GM23338 (cell line): ENCODE measurements around the gene GCC1. TPM values are rescaled to one million over a fixed set of nuclear protein-coding genes. Genes with fewer than 3 reads are reported as not detected.

Experiments
- ATAC-seq: fragments of 200-7000 bp; cut with Tn5 transposase; 3 replicates; pipeline ENCODE4 v1.9.1; 2020
- DNase-seq: peaks from one replicate; pipeline ENCODE4 v3.0.0-alpha.2; 2015; ENCODE audit warnings: low spot score
- H2AFZ ChIP-seq: fragments of 200-600 bp; sonication (generic); 2 replicates; pipeline ENCODE4 v1.8.0; 2016; ENCODE audit warnings: antibody characterized with exemption, mild to moderate bottlenecking, moderate library complexity
- H3F3A ChIP-seq: fragments of 200-600 bp; sonication (generic); replicated peaks from 2 replicates; pipeline ENCODE4 v1.8.0; 2017; ENCODE audit warnings: antibody characterized with exemption, mixed run types, low read depth
- H3K27ac ChIP-seq: fragments of 200-600 bp; sonication (generic); 2 replicates; pipeline ENCODE4 v1.6.1; 2016; ENCODE audit warnings: low read depth
- H3K27me3 ChIP-seq: fragments of 200-600 bp; sonication (generic); 2 replicates; pipeline ENCODE4 v1.8.0; 2016; ENCODE audit warnings: mild to moderate bottlenecking, mixed run types, moderate library complexity; ENCODE audit not compliant: insufficient read depth
- H3K36me3 ChIP-seq: fragments of 200-600 bp; sonication (generic); 2 replicates; pipeline ENCODE4 v1.8.0; 2016; ENCODE audit warnings: mild to moderate bottlenecking; ENCODE audit not compliant: insufficient read depth
- H3K4me1 ChIP-seq: fragments of 200-600 bp; sonication (generic); 2 replicates; pipeline ENCODE4 v1.8.0; 2016; ENCODE audit warnings: mild to moderate bottlenecking, moderate library complexity; ENCODE audit not compliant: insufficient read depth
- H3K4me2 ChIP-seq: fragments of 200-600 bp; sonication (generic); 2 replicates; pipeline ENCODE4 v1.7.1; 2017; ENCODE audit warnings: mixed run types
- H3K4me3 ChIP-seq: fragments of 200-600 bp; sonication (generic); 2 replicates; pipeline ENCODE4 v1.6.1; 2016; ENCODE audit warnings: mixed run types
- H3K79me2 ChIP-seq: fragments of 200-600 bp; sonication (generic); replicated peaks from 2 replicates; pipeline ENCODE4 v1.8.0; 2017; ENCODE audit warnings: mild to moderate bottlenecking; ENCODE audit not compliant: insufficient read depth
- H3K9me2 ChIP-seq: fragments of 200-600 bp; sonication (generic); 2 replicates; pipeline ENCODE4 v1.8.0; 2017; ENCODE audit not compliant: insufficient read depth
- H4K20me1 ChIP-seq: fragments of 200-600 bp; sonication (generic); replicated peaks from 2 replicates; pipeline ENCODE4 v1.8.0; 2017; ENCODE audit warnings: mild to moderate bottlenecking; ENCODE audit not compliant: insufficient read depth
- H3K27ac Mint-ChIP-seq: 2 replicates; pipeline ENCODE4 v1.8.0; 2020; ENCODE audit warnings: inconsistent platforms, mild to moderate bottlenecking, moderate library complexity, mixed read lengths
- H3K27me3 Mint-ChIP-seq: 3 replicates; pipeline ENCODE4 v1.8.0; 2022; ENCODE audit warnings: low read depth, mild to moderate bottlenecking, moderate library complexity, mixed read lengths, inconsistent platforms; ENCODE audit not compliant: insufficient read depth, poor library complexity
- H3K36me3 Mint-ChIP-seq: 3 replicates; pipeline ENCODE4 v1.8.0; 2021; ENCODE audit warnings: low read depth, mild to moderate bottlenecking, inconsistent platforms, moderate library complexity, mixed read lengths
- H3K4me1 Mint-ChIP-seq: 3 replicates; pipeline ENCODE4 v1.8.0; 2020; ENCODE audit warnings: mild to moderate bottlenecking, inconsistent platforms, mixed read lengths
- H3K4me3 Mint-ChIP-seq: 3 replicates; pipeline ENCODE4 v1.8.0; 2021; ENCODE audit warnings: moderate library complexity, mild to moderate bottlenecking, inconsistent platforms, mixed read lengths
- H3K9me3 Mint-ChIP-seq: 3 replicates; pipeline ENCODE4 v1.8.0; 2020; ENCODE audit warnings: moderate library complexity, mild to moderate bottlenecking, inconsistent platforms, mixed read lengths
- CTCF ChIP-seq, 2 experiments: fragments of 200-600 bp in 1 of 2; sonication (generic) in 1 of 2; conservative IDR thresholded peaks; 2 replicates each; pipeline versions ENCODE4 v1.5.1 to v1.6.1; 2016 to 2017; ENCODE audit warnings: antibody characterized with exemption in 2 of 2, low read depth in 2 of 2, mild to moderate bottlenecking in 2 of 2, moderate library complexity in 1 of 2
- ETS1 ChIP-seq: IDR thresholded peaks from 2 replicates; pipeline ENCODE4 v1.6.1; 2016; ENCODE audit warnings: antibody characterized with exemption
- EZH2 ChIP-seq: fragments of 200-600 bp; sonication (generic); IDR thresholded peaks from one replicate; pipeline ENCODE4 v1.8.0; 2017; ENCODE audit warnings: antibody characterized with exemption, mild to moderate bottlenecking, low read depth; ENCODE audit not compliant: unreplicated experiment
- JUNB ChIP-seq: IDR thresholded peaks from one replicate; pipeline ENCODE4 v1.6.1; 2016; ENCODE audit warnings: antibody characterized with exemption; ENCODE audit not compliant: unreplicated experiment
- NANOG ChIP-seq: IDR thresholded peaks from 2 replicates; pipeline ENCODE4 v1.6.1; 2016; ENCODE audit warnings: antibody characterized with exemption, borderline replicate concordance
- POLR2AphosphoS5 ChIP-seq: IDR thresholded peaks from 2 replicates; pipeline ENCODE4 v1.6.1; 2016; ENCODE audit warnings: antibody characterized with exemption, low read depth
- STAT1 ChIP-seq: IDR thresholded peaks from one replicate; pipeline ENCODE4 v1.6.1; 2016; ENCODE audit warnings: antibody characterized with exemption; ENCODE audit not compliant: unreplicated experiment
- ZNF114 ChIP-seq: fragments of 250-450 bp; sonication (Bioruptor Pico); IDR thresholded peaks from 2 replicates; pipeline ENCODE4 v1.5.0; 2020; ENCODE audit warnings: mild to moderate bottlenecking, moderate library complexity
- ZNF331 ChIP-seq: fragments of 250-450 bp; sonication (Bioruptor Pico); IDR thresholded peaks from 2 replicates; pipeline ENCODE4 v1.5.0; 2020; ENCODE audit warnings: low read depth, mild to moderate bottlenecking, moderate library complexity
- polyA plus RNA-seq: library from polyadenylated mRNA; unstranded; fragments of >200 nt; fragmentation: Nextera tagmentation; extraction: Ambion mirVana; gene quantifications from 2 replicates; pipeline ENCODE4 v1.2.1, GENCODE V29; 2016
- total RNA-seq: library from RNA; depleted of rRNA; stranded (reverse); fragments of >200 nt; shearing (Covaris generic); gene quantifications from 2 replicates; pipeline ENCODE4 v1.2.3, GENCODE V29; 2014
- TF ChIP-seq, protein P1 (sequence below): IDR thresholded peaks from one replicate; pipeline ENCODE4 v1.6.1; 2018; ENCODE audit warnings: antibody characterized with exemption; ENCODE audit not compliant: unreplicated experiment
- TF ChIP-seq, protein P2 (sequence below): fragments of 250-450 bp; sonication (Bioruptor Pico); IDR thresholded peaks from 2 replicates; pipeline ENCODE4 v1.5.0; 2020; ENCODE audit warnings: mild to moderate bottlenecking, moderate library complexity

GCC1 gene
- total and polyA plus RNA-seq, 2 experiments from 2014 or later, result 3.2 to 17.6 TPM

DNA sequence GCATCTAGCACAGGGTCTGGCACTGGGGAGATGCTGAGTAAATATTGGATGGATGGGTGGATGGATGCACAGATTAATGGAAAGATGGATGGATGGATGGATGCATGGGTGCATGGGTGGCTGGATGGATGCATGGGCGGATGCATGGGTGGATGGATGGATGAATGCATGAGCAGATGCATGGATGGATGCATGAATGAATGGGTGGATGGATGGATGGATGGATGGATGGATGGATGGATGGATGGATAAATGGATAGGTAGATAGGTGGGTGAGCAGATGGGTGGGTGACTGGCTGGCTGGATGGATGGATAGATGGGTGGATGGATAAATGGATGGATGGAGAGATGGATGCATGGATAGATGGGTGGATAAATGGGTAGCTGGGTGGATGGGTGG lies 26.9 kb upstream of the GCC1 start (continued):
- TF ChIP-seq, protein P1, sequence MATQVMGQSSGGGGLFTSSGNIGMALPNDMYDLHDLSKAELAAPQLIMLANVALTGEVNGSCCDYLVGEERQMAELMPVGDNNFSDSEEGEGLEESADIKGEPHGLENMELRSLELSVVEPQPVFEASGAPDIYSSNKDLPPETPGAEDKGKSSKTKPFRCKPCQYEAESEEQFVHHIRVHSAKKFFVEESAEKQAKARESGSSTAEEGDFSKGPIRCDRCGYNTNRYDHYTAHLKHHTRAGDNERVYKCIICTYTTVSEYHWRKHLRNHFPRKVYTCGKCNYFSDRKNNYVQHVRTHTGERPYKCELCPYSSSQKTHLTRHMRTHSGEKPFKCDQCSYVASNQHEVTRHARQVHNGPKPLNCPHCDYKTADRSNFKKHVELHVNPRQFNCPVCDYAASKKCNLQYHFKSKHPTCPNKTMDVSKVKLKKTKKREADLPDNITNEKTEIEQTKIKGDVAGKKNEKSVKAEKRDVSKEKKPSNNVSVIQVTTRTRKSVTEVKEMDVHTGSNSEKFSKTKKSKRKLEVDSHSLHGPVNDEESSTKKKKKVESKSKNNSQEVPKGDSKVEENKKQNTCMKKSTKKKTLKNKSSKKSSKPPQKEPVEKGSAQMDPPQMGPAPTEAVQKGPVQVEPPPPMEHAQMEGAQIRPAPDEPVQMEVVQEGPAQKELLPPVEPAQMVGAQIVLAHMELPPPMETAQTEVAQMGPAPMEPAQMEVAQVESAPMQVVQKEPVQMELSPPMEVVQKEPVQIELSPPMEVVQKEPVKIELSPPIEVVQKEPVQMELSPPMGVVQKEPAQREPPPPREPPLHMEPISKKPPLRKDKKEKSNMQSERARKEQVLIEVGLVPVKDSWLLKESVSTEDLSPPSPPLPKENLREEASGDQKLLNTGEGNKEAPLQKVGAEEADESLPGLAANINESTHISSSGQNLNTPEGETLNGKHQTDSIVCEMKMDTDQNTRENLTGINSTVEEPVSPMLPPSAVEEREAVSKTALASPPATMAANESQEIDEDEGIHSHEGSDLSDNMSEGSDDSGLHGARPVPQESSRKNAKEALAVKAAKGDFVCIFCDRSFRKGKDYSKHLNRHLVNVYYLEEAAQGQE, result no peak
- TF ChIP-seq ZNF331 (CRISPR knock-in tag), result no peak
- no peak for TF ChIP-seq POLR2AphosphoS5
- TF ChIP-seq ZNF114 (CRISPR knock-in tag), result no peak
- no peak for TF ChIP-seq ETS1

- no peak for ATAC-seq
- H3K4me3 Mint-ChIP-seq, result no peak overlapping the region
Observed at GRCh38 chr7:127609297-127609696, 23.9 kb upstream of the GCC1 start.

More at GRCh38 chr7:127609297-127609696, 23.9 kb upstream of the GCC1 start:
- Mint-ChIP-seq H3K36me3 (peaks cover 6% of the 10 kb centered on the region), H3K27me3 (peaks cover 5% of the 10 kb centered on the region), H3K4me1 (no peaks in the 10 kb centered on the region; the same call in 2 of the 3 replicates), H3K9me3 (peaks cover 21% of the 10 kb centered on the region), H3K27ac (no peak overlapping the region)
- Histone ChIP-seq H3K79me2 (no peaks in the 10 kb centered on the region), H3K4me3 (no peak overlapping the region), H3K27ac (no peak overlapping the region), H3K4me1 (no peaks in the 10 kb centered on the region), H3K4me2 (no peak overlapping the region), H3K36me3 (no peaks in the 10 kb centered on the region), H3K27me3 (no peaks in the 10 kb centered on the region), H3K9me2 (peaks cover 8% of the 10 kb centered on the region; the same call in 1 of the 2 replicates), H4K20me1 (no peaks in the 10 kb centered on the region), H2AFZ (no peak overlapping the region), H3F3A (no peaks in the 10 kb centered on the region)
- TF ChIP-seq ETS1 (no peak), NANOG (no peak), EZH2 (no peak), JUNB (no peak), ZNF114 (CRISPR knock-in tag) (no peak), CTCF (conservative IDR thresholded peaks at IDR 0.05; ENCODE audit: low read depth in 2 of 2) (no peak), STAT1 (no peak)
- TF ChIP-seq, protein P2, sequence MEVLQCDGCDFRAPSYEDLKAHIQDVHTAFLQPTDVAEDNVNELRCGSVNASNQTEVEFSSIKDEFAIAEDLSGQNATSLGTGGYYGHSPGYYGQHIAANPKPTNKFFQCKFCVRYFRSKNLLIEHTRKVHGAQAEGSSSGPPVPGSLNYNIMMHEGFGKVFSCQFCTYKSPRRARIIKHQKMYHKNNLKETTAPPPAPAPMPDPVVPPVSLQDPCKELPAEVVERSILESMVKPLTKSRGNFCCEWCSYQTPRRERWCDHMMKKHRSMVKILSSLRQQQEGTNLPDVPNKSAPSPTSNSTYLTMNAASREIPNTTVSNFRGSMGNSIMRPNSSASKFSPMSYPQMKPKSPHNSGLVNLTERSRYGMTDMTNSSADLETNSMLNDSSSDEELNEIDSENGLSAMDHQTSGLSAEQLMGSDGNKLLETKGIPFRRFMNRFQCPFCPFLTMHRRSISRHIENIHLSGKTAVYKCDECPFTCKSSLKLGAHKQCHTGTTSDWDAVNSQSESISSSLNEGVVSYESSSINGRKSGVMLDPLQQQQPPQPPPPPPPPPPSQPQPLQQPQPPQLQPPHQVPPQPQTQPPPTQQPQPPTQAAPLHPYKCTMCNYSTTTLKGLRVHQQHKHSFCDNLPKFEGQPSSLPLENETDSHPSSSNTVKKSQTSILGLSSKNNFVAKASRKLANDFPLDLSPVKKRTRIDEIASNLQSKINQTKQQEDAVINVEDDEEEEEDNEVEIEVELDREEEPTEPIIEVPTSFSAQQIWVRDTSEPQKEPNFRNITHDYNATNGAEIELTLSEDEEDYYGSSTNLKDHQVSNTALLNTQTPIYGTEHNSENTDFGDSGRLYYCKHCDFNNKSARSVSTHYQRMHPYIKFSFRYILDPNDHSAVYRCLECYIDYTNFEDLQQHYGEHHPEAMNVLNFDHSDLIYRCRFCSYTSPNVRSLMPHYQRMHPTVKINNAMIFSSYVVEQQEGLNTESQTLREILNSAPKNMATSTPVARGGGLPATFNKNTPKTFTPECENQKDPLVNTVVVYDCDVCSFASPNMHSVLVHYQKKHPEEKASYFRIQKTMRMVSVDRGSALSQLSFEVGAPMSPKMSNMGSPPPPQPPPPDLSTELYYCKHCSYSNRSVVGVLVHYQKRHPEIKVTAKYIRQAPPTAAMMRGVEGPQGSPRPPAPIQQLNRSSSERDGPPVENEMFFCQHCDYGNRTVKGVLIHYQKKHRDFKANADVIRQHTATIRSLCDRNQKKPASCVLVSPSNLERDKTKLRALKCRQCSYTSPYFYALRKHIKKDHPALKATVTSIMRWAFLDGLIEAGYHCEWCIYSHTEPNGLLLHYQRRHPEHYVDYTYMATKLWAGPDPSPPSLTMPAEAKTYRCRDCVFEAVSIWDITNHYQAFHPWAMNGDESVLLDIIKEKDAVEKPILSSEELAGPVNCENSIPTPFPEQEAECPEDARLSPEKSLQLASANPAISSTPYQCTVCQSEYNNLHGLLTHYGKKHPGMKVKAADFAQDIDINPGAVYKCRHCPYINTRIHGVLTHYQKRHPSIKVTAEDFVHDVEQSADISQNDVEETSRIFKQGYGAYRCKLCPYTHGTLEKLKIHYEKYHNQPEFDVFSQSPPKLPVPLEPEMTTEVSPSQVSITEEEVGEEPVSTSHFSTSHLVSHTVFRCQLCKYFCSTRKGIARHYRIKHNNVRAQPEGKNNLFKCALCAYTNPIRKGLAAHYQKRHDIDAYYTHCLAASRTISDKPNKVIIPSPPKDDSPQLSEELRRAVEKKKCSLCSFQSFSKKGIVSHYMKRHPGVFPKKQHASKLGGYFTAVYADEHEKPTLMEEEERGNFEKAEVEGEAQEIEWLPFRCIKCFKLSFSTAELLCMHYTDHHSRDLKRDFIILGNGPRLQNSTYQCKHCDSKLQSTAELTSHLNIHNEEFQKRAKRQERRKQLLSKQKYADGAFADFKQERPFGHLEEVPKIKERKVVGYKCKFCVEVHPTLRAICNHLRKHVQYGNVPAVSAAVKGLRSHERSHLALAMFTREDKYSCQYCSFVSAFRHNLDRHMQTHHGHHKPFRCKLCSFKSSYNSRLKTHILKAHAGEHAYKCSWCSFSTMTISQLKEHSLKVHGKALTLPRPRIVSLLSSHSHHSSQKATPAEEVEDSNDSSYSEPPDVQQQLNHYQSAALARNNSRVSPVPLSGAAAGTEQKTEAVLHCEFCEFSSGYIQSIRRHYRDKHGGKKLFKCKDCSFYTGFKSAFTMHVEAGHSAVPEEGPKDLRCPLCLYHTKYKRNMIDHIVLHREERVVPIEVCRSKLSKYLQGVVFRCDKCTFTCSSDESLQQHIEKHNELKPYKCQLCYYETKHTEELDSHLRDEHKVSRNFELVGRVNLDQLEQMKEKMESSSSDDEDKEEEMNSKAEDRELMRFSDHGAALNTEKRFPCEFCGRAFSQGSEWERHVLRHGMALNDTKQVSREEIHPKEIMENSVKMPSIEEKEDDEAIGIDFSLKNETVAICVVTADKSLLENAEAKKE, result no peak
- DNase-seq, result no peak
